Liver (tissue), 9 donors: ENCODE data around the gene GMCL1. TPM values are rescaled to one million over a fixed set of nuclear protein-coding genes. Genes with fewer than 3 reads are reported as not detected.

Experiments used
- DNase-seq: peaks from one replicate; pipeline ENCODE4 v3.0.0-alpha.2; 2017; ENCODE audit warnings: low spot score
- H3K27ac ChIP-seq, 2 donors: one replicate each; pipeline ENCODE4 v1.7.0; 2013; ENCODE audit warnings: inconsistent platforms in 2 of 2, low read length in 2 of 2, control low read depth in 1 of 2, low read depth in 1 of 2, mild to moderate bottlenecking in 1 of 2
- H3K27me3 ChIP-seq, 4 donors: one replicate each; pipeline versions ENCODE4 v1.6.1 to v1.7.0; 2013; ENCODE audit warnings: low read length in 3 of 4, inconsistent platforms in 1 of 4, mild to moderate bottlenecking in 1 of 4, moderate library complexity in 1 of 4; ENCODE audit not compliant: control insufficient read depth in 4 of 4, insufficient read depth in 4 of 4
- H3K36me3 ChIP-seq, 4 donors: one replicate each; pipeline versions ENCODE4 v1.6.1 to v1.7.0; 2013; ENCODE audit warnings: low read length in 3 of 4, mild to moderate bottlenecking in 3 of 4, low read depth in 1 of 4, moderate library complexity in 1 of 4; ENCODE audit not compliant: control insufficient read depth in 4 of 4, insufficient read depth in 3 of 4
- H3K4me1 ChIP-seq, 4 donors: one replicate each; pipeline versions ENCODE4 v1.6.1 to v1.7.0; 2013; ENCODE audit warnings: low read length in 3 of 4, mild to moderate bottlenecking in 3 of 4, moderate library complexity in 1 of 4; ENCODE audit not compliant: control insufficient read depth in 4 of 4, insufficient read depth in 4 of 4
- H3K4me3 ChIP-seq, 3 donors: one replicate each; pipeline versions ENCODE4 v1.6.1 to v1.7.0; 2013; ENCODE audit warnings: low read length in 3 of 3, control low read depth in 1 of 3, low read depth in 1 of 3, mild to moderate bottlenecking in 1 of 3
- H3K9ac ChIP-seq, 2 donors: one replicate each; pipeline ENCODE4 v1.7.0; 2013; ENCODE audit warnings: low read length in 2 of 2, mild to moderate bottlenecking in 2 of 2, moderate library complexity in 2 of 2, control low read depth in 1 of 2, low read depth in 1 of 2
- H3K9me3 ChIP-seq, 4 donors: one replicate each; pipeline versions ENCODE4 v1.6.1 to v1.7.0; 2013; ENCODE audit warnings: low read length in 3 of 4; ENCODE audit not compliant: control insufficient read depth in 4 of 4
- ATF3 ChIP-seq: IDR thresholded peaks from 2 replicates; pipeline ENCODE4 v1.6.1; 2016; ENCODE audit warnings: antibody characterized with exemption
- CTCF ChIP-seq: fragments of 150-350 bp; IDR thresholded peaks from 2 replicates; pipeline ENCODE4 v1.5.1; 2017; ENCODE audit warnings: improper control_type of control experiment, low read depth, low read length; ENCODE audit not compliant: missing input control
- EGR1 ChIP-seq, 2 donors: IDR thresholded peaks; 2 replicates each; pipeline ENCODE4 v1.6.1; 2016 to 2018; ENCODE audit warnings: antibody characterized with exemption in 2 of 2, low read depth in 2 of 2
- FOXA1 ChIP-seq: IDR thresholded peaks from 2 replicates; pipeline ENCODE4 v1.6.1; 2016; ENCODE audit warnings: antibody characterized with exemption
- FOXA2 ChIP-seq: IDR thresholded peaks from 2 replicates; pipeline ENCODE4 v1.6.1; 2016; ENCODE audit warnings: antibody characterized with exemption
- GABPA ChIP-seq, 2 donors: IDR thresholded peaks in 1 of 2; conservative IDR thresholded peaks in 1 of 2; 2 replicates each; pipeline ENCODE4 v1.6.1; 2016; ENCODE audit warnings: antibody characterized with exemption in 2 of 2, mild to moderate bottlenecking in 1 of 2, moderate library complexity in 1 of 2
- HNF4A ChIP-seq, 2 donors: conservative IDR thresholded peaks; 2 replicates each; pipeline ENCODE4 v1.6.1; 2016; ENCODE audit warnings: antibody characterized with exemption in 2 of 2, mild to moderate bottlenecking in 2 of 2
- HNF4G ChIP-seq: IDR thresholded peaks from 2 replicates; pipeline ENCODE4 v1.6.1; 2016; ENCODE audit warnings: antibody characterized with exemption
- JUND ChIP-seq, 2 donors: IDR thresholded peaks; 2 replicates each; pipeline ENCODE4 v1.6.1; 2016; ENCODE audit warnings: antibody characterized with exemption in 2 of 2
- MAX ChIP-seq: IDR thresholded peaks from 2 replicates; pipeline ENCODE4 v1.6.1; 2016; ENCODE audit warnings: antibody characterized with exemption
- NR2F2 ChIP-seq: IDR thresholded peaks from 2 replicates; pipeline ENCODE4 v1.6.1; 2016; ENCODE audit warnings: antibody characterized with exemption
- RAD21 ChIP-seq, 2 donors: IDR thresholded peaks; 2 replicates each; pipeline ENCODE4 v1.6.1; 2016; ENCODE audit warnings: antibody characterized with exemption in 2 of 2, mild to moderate bottlenecking in 2 of 2
- REST ChIP-seq: IDR thresholded peaks from 2 replicates; pipeline ENCODE4 v1.6.1; 2016; ENCODE audit warnings: antibody characterized with exemption, mild to moderate bottlenecking
- RXRA ChIP-seq, 2 donors: IDR thresholded peaks; 2 replicates each; pipeline ENCODE4 v1.6.1; 2017 to 2018; ENCODE audit warnings: antibody characterized with exemption in 2 of 2, mild to moderate bottlenecking in 1 of 2
- SP1 ChIP-seq: IDR thresholded peaks from 2 replicates; pipeline ENCODE4 v1.6.1; 2018; ENCODE audit warnings: antibody characterized with exemption, mild to moderate bottlenecking
- TAF1 ChIP-seq: conservative IDR thresholded peaks from 2 replicates; pipeline ENCODE4 v1.6.1; 2016; ENCODE audit warnings: antibody characterized with exemption, mild to moderate bottlenecking
- YY1 ChIP-seq: IDR thresholded peaks from 2 replicates; pipeline ENCODE4 v1.6.1; 2016; ENCODE audit warnings: antibody characterized with exemption, mild to moderate bottlenecking
- ZBTB33 ChIP-seq: IDR thresholded peaks from 2 replicates; pipeline ENCODE4 v1.6.1; 2016; ENCODE audit warnings: antibody characterized with exemption
- WGBS: extraction: QIAGEN DNeasy Blood & Tissue Kit; methylation state at CpG from one replicate; pipeline ENCODE4 v1.1.7; 2013; 5-methylcytosine and 5-hydroxymethylcytosine counted together
- polyA plus RNA-seq, 2 donors: library from polyadenylated mRNA; stranded (reverse) in 1 of 2; unstranded in 1 of 2; fragments of 200-250 nt in 1 of 2; fragments of >200 nt in 1 of 2; fragmentation: Nextera tagmentation in 1 of 2; extraction: Ambion mirVana in 1 of 2; gene quantifications; one replicate each; pipeline versions ENCODE4 v1.2.1 to v1.2.3, GENCODE V29; 2013 to 2015
- total RNA-seq, 2 donors: library from RNA; depleted of rRNA; stranded (reverse); fragments of >200 nt; gene quantifications; one replicate each; pipeline ENCODE4 v1.2.3, GENCODE V29; 2014
- donor health status: healthy.
- donor health status: healthy.
- donor health status: healthy.
- donor health status: healthy.
- donor health status: healthy.

The GMCL1 gene
- total RNA-seq, result 10 to 100 TPM in 1 of 2 donors, 1 to 10 TPM in 1; 7.7 to 11.2 TPM
- 1 to 10 TPM; 5.0 to 6.3 TPM for polyA plus RNA-seq

- H3K27me3 ChIP-seq, result no peaks in the 10 kb centered on the region
- TF ChIP-seq SP1, result peak; percentile 80
- peak in 1 of 2 donors; percentile 21 for TF ChIP-seq JUND (IDR thresholded peaks at IDR 0.05)
- no peak for TF ChIP-seq REST
- no peak for TF ChIP-seq HNF4A (conservative IDR thresholded peaks at IDR 0.05)
- TF ChIP-seq EGR1 (IDR thresholded peaks at IDR 0.05; ENCODE audit: low read depth in 2 of 2), result peak in 1 of 2 donors; percentile 79
- peak; percentile 36 for TF ChIP-seq YY1
- TF ChIP-seq FOXA2, result no peak
- TF ChIP-seq MAX, result peak; percentile 72
- TF ChIP-seq FOXA1, result no peak
- TF ChIP-seq TAF1, result no peak
- TF ChIP-seq CTCF, result no peak
- no peak for TF ChIP-seq RXRA (IDR thresholded peaks at IDR 0.05)
- TF ChIP-seq ATF3, result no peak
- peak; percentile 15 for TF ChIP-seq NR2F2
- TF ChIP-seq HNF4G, result no peak
- TF ChIP-seq GABPA (IDR thresholded peaks at IDR 0.05 in 1 of 2, conservative IDR thresholded peaks at IDR 0.05 in 1 of 2), result peak in 1 of 2 donors; percentile 91
- TF ChIP-seq RAD21 (IDR thresholded peaks at IDR 0.05), result no peak
- TF ChIP-seq ZBTB33, result no peak
- H3K36me3 ChIP-seq, result peaks cover 0 to 2% (median 0%) of the 10 kb centered on the region in 4 donors
- H3K4me1 ChIP-seq, result peaks cover 3 to 19% (median 10%) of the 10 kb centered on the region in 4 donors
- DNase-seq, result peak; percentile 99
- H3K4me3 ChIP-seq, result peak within 1 kb of the TSS; percentile 73 to 86 (median 81)
- no peaks in the 10 kb centered on the region for H3K9me3 ChIP-seq
- under 1% methylated on average over 74 of the region's 74 CpGs for WGBS
- peak within 1 kb of the TSS; percentile 87 to 96 for H3K27ac ChIP-seq
- peak within 1 kb of the TSS; percentile 61 to 85 for H3K9ac ChIP-seq
These were observed at the start of gene GMCL1 for GRCh38 chr2:69829256-69830044. TSS of gene GMCL1 (plus strand) at chr2:69829660. CDS start at chr2:69829893, 233 bp downstream.
